HepG2 (cell line): Measurements from ENCODE around the gene SH3YL1. TPM values are rescaled to one million over a fixed set of nuclear protein-coding genes. Genes with fewer than 3 reads are reported as not detected.

ENCODE experiments used
- ATAC-seq: fragments of 200-7000 bp; cut with Tn5 transposase; 3 replicates; pipeline ENCODE4 v1.9.1; 2020; ENCODE audit warnings: mild to moderate bottlenecking, moderate library complexity
- BruUV-seq: library from RNA; stranded (reverse); fragments of 400-500 nt; replicated peaks from 2 replicates; lab custom pipeline; 2021; lab: Mats Ljungman, UMichigan
- CTCF ChIA-PET: fragments of 300-600 bp; formaldehyde crosslinking; extraction: SDS; loops from one replicate; lab custom pipeline; 2021; ENCODE audit warnings: low total read pairs, inconsistent platforms, low intra/inter-chr PET ratio; lab: Yijun Ruan, JAX
- POLR2A ChIA-PET: fragments of 350-600 bp; sonication (Branson Sonifier 250); formaldehyde crosslinking; loops from one replicate; lab custom pipeline; 2020; ENCODE audit warnings: antibody characterized with exemption, inconsistent platforms; lab: Yijun Ruan, JAX
- DNase-seq: peaks from one replicate; pipeline ENCODE4 v3.0.0-alpha.2; 2015; ENCODE audit warnings: low spot score
- FAIRE-seq: peaks from 3 replicates; lab custom pipeline; 2011; peaks lifted over from hg19 to GRCh38; lab: Jason Lieb, UNC
- H2AFZ ChIP-seq: one replicate; pipeline ENCODE4 v1.6.1; 2011; ENCODE audit warnings: low read length, inconsistent platforms
- H3K27ac ChIP-seq: fragments of 300-600 bp; 3 replicates; pipeline ENCODE4 v1.8.0; 2011; ENCODE audit warnings: mixed run types, mild to moderate bottlenecking, mixed read lengths, low read length, inconsistent platforms; ENCODE audit not compliant: insufficient read depth; ENCODE audit errors: extremely low read length
- H3K27me3 ChIP-seq, 2 experiments: fragments of 200-600 bp in 1 of 2; 2 replicates in 1 of 2; 3 replicates in 1 of 2; pipeline versions ENCODE4 v1.6.0 to v1.8.0; 2011; ENCODE audit warnings: low read length in 2 of 2, mild to moderate bottlenecking in 2 of 2, moderate library complexity in 2 of 2, inconsistent platforms in 1 of 2; ENCODE audit not compliant: insufficient read depth in 2 of 2, control insufficient read depth in 1 of 2
- H3K36me3 ChIP-seq, 2 experiments: fragments of 200-600 bp in 1 of 2; replicated peaks in 1 of 2; 2 replicates in 1 of 2; 3 replicates in 1 of 2; pipeline versions ENCODE4 v1.5.1 to v1.8.0; 2011; ENCODE audit warnings: low read length in 2 of 2, inconsistent platforms in 1 of 2; ENCODE audit not compliant: insufficient read depth in 2 of 2, control insufficient read depth in 1 of 2
- H3K4me1 ChIP-seq: 2 replicates; pipeline ENCODE4 v1.5.1; 2012; ENCODE audit warnings: low read length, inconsistent platforms; ENCODE audit not compliant: insufficient read depth
- H3K4me2 ChIP-seq: 2 replicates; pipeline ENCODE4 v1.6.0; 2011; ENCODE audit warnings: low read depth, low read length, inconsistent platforms
- H3K4me3 ChIP-seq, 3 experiments: fragments of 200-600 bp in 1 of 3; sonication (generic), shearing (Covaris generic) in 1 of 3; replicated peaks in 1 of 3; 2 replicates each; pipeline ENCODE4 v1.5.1; 2011 to 2016; ENCODE audit warnings: low read length in 3 of 3, inconsistent platforms in 2 of 3, low read depth in 2 of 3, mild to moderate bottlenecking in 2 of 3, control low read depth in 1 of 3, mixed read lengths in 1 of 3; ENCODE audit not compliant: insufficient read depth in 1 of 3
- H3K79me2 ChIP-seq: one replicate; pipeline ENCODE4 v1.6.1; 2011; ENCODE audit warnings: low read length, inconsistent platforms; ENCODE audit not compliant: insufficient read depth
- H3K9ac ChIP-seq: 2 replicates; pipeline ENCODE4 v1.6.0; 2011; ENCODE audit warnings: mild to moderate bottlenecking, low read depth, low read length, inconsistent platforms; ENCODE audit not compliant: insufficient read depth
- H3K9me3 ChIP-seq: 2 replicates; pipeline ENCODE4 v1.5.1; 2012; ENCODE audit warnings: mild to moderate bottlenecking, low read length
- H4K20me1 ChIP-seq: 2 replicates; pipeline ENCODE4 v1.6.0; 2011; ENCODE audit warnings: inconsistent platforms, mild to moderate bottlenecking, low read length, moderate library complexity; ENCODE audit not compliant: insufficient read depth
- CHD2 ChIP-seq: IDR thresholded peaks from 2 replicates; pipeline ENCODE4 v1.6.1; 2011; ENCODE audit warnings: low read depth, low read length, improper control_type of control experiment
- EEA1 ChIP-seq: sonication (generic); formaldehyde crosslinking; IDR thresholded peaks from 2 replicates; pipeline ENCODE4 v1.5.1; 2020; ENCODE audit warnings: mild to moderate bottlenecking, missing genetic modification reagents, borderline replicate concordance
- HMGXB3 ChIP-seq: sonication (generic); formaldehyde crosslinking; IDR thresholded peaks from 2 replicates; pipeline ENCODE4 v1.4.0; 2020; ENCODE audit warnings: missing genetic modification reagents, borderline replicate concordance
- JUNB ChIP-seq: sonication (generic); formaldehyde crosslinking; IDR thresholded peaks from 2 replicates; pipeline ENCODE4 v1.8.0; 2022; ENCODE audit warnings: missing genetic modification reagents, mild to moderate bottlenecking, borderline replicate concordance
- POGK ChIP-seq: sonication (generic); formaldehyde crosslinking; conservative IDR thresholded peaks from 2 replicates; pipeline ENCODE4 v1.8.0; 2022; ENCODE audit warnings: mild to moderate bottlenecking, moderate library complexity, missing genetic modification reagents
- SAFB2 ChIP-seq: sonication (generic); formaldehyde crosslinking; IDR thresholded peaks from 2 replicates; pipeline ENCODE4 v1.5.1; 2020; ENCODE audit warnings: missing genetic modification reagents, low read depth, mild to moderate bottlenecking, borderline replicate concordance
- SALL1 ChIP-seq: sonication (generic); formaldehyde crosslinking; IDR thresholded peaks from 2 replicates; pipeline ENCODE4 v1.8.0; 2022; ENCODE audit warnings: mild to moderate bottlenecking, missing genetic modification reagents
- ZFP41 ChIP-seq: sonication (generic); formaldehyde crosslinking; IDR thresholded peaks from 2 replicates; pipeline ENCODE4 v1.4.0; 2020; ENCODE audit warnings: mild to moderate bottlenecking, missing genetic modification reagents, borderline replicate concordance
- ZNF33B ChIP-seq: sonication (generic); formaldehyde crosslinking; IDR thresholded peaks from 2 replicates; pipeline ENCODE4 v1.5.1; 2020; ENCODE audit warnings: mild to moderate bottlenecking, missing genetic modification reagents
- ZNF710 ChIP-seq: sonication (generic); formaldehyde crosslinking; IDR thresholded peaks from 2 replicates; pipeline ENCODE4 v1.5.0; 2020; ENCODE audit warnings: mild to moderate bottlenecking, missing genetic modification reagents, borderline replicate concordance
- WGBS: methylation state at CpG from one replicate; pipeline ENCODE4 v1.1.6; 2017; ENCODE audit warnings: low lambda C conversion rate; 5-methylcytosine and 5-hydroxymethylcytosine counted together
- in situ Hi-C: cut with HindIII; loops from 2 replicates; pipeline ENCODE4 v1.10.0; 2017; ENCODE audit warnings: low pct_unique_long_range_greater_than_20kb; ENCODE audit not compliant: extremely low pct_ligation_motif_present
- intact Hi-C: fragments of 100-400 bp; cut with micrococcal nuclease; formaldehyde crosslinking; loops from one replicate; pipeline ENCODE4 v1.10.0; 2022; ENCODE audit not compliant: unreplicated experiment
- polyA plus RNA-seq, 8 experiments: library from polyadenylated mRNA; depleted of rRNA in 3 of 8; stranded (reverse) in 7 of 8; unstranded in 1 of 8; fragments of >200 nt; fragmentation: Illumina TruSeq in 4 of 8; extraction: Trizol in 4 of 8; gene quantifications; 2 replicates each; pipeline versions ENCODE4 v1.2.1 to v1.2.3, GENCODE V29; 2011 to 2016; ENCODE audit warnings: low read depth in 4 of 8, missing spikeins in 1 of 8, mixed read lengths in 1 of 8; ENCODE audit not compliant: insufficient read depth in 1 of 8
- total RNA-seq, 5 experiments: library from RNA; depleted of rRNA; stranded (reverse); fragments of >200 nt; fragmentation: Illumina TruSeq; extraction: Trizol; gene quantifications; 2 replicates each; pipeline ENCODE4 v1.2.3, GENCODE V29; 2016; ENCODE audit warnings: low read depth in 1 of 5

The SH3YL1 gene
- total and polyA plus RNA-seq, 2 of the 13 experiments (the other 11 are each of a cell fraction or from before 2014, with no cell fraction given), result 13.0 to 48.2 TPM

- no peak overlapping the region for H2AFZ ChIP-seq
- 53% methylated on average over 5 of the region's 5 CpGs for WGBS
- DNase-seq (no peak), ATAC-seq (no peak), FAIRE-seq (no peak)
- in situ Hi-C loops, result no loop called here
- H3K4me3 ChIP-seq, result no peak overlapping the region
- H3K4me1 ChIP-seq, result peaks cover 22% of the 10 kb centered on the region
- BruUV-seq, result no TSS peak
- intact Hi-C loops, result no loop called here
- H3K27me3 ChIP-seq, result peaks cover 1 to 46% of the 10 kb centered on the region in 2 experiments; a peak in 4 of 5 replicates
- H3K79me2 ChIP-seq, result no peaks in the 10 kb centered on the region
- H3K9ac ChIP-seq, result no peak overlapping the region
- ChIA-PET CTCF (no interaction called here), POLR2A (no interaction called here)
- no peaks in the 10 kb centered on the region for H3K9me3 ChIP-seq
- H4K20me1 ChIP-seq, result no peaks in the 10 kb centered on the region
- H3K27ac ChIP-seq, result no peak overlapping the region
- H3K36me3 ChIP-seq, result no peaks in the 10 kb centered on the region
- H3K4me2 ChIP-seq, result peak overlapping the region; percentile 48; the same call in 1 of the 2 replicates
- TF ChIP-seq SALL1 (CRISPR knock-in tag), result no peak
- TF ChIP-seq CHD2, result no peak
- no peak for TF ChIP-seq ZNF710 (CRISPR knock-in tag)
- TF ChIP-seq ZNF33B (CRISPR knock-in tag), result no peak
- no peak for TF ChIP-seq POGK (CRISPR knock-in tag)
- TF ChIP-seq SAFB2 (CRISPR knock-in tag), result no peak
- no peak for TF ChIP-seq ZFP41 (CRISPR knock-in tag)
- no peak for TF ChIP-seq JUNB (CRISPR knock-in tag)
- no peak for TF ChIP-seq HMGXB3 (CRISPR knock-in tag)
- TF ChIP-seq EEA1, result no peak
These were observed 67.4 kb downstream of the SH3YL1 start for GRCh38 chr2:196406-196805.
